IPS-15b (cell line): ENCODE results near the gene PCDHA3.
"Not testable (repeated sequence)": the region's sequence is repeated elsewhere in the genome, so short reads cannot be mapped to it uniquely, and the experiment has no call there.

Experiments
- H3K27me3 ChIP-seq: one replicate; pipeline ENCODE4 v1.6.1; 2013; ENCODE audit warnings: low read length; ENCODE audit not compliant: control insufficient read depth, insufficient read depth
- H3K36me3 ChIP-seq: one replicate; pipeline ENCODE4 v1.6.1; 2013; ENCODE audit warnings: low read length; ENCODE audit not compliant: control insufficient read depth, insufficient read depth
- H3K4me1 ChIP-seq: one replicate; pipeline ENCODE4 v1.6.1; 2013; ENCODE audit warnings: mild to moderate bottlenecking, low read length; ENCODE audit not compliant: control insufficient read depth, insufficient read depth
- H3K4me3 ChIP-seq: one replicate; pipeline ENCODE4 v1.5.1; 2013; ENCODE audit warnings: low read depth, low read length
- H3K9ac ChIP-seq: one replicate; pipeline ENCODE4 v1.6.1; 2013; ENCODE audit warnings: low read depth, mild to moderate bottlenecking, low read length
- H3K9me3 ChIP-seq: one replicate; pipeline ENCODE4 v1.6.1; 2013; ENCODE audit warnings: mild to moderate bottlenecking, low read length; ENCODE audit not compliant: control insufficient read depth, insufficient read depth

Gene PCDHA3

DNA sequence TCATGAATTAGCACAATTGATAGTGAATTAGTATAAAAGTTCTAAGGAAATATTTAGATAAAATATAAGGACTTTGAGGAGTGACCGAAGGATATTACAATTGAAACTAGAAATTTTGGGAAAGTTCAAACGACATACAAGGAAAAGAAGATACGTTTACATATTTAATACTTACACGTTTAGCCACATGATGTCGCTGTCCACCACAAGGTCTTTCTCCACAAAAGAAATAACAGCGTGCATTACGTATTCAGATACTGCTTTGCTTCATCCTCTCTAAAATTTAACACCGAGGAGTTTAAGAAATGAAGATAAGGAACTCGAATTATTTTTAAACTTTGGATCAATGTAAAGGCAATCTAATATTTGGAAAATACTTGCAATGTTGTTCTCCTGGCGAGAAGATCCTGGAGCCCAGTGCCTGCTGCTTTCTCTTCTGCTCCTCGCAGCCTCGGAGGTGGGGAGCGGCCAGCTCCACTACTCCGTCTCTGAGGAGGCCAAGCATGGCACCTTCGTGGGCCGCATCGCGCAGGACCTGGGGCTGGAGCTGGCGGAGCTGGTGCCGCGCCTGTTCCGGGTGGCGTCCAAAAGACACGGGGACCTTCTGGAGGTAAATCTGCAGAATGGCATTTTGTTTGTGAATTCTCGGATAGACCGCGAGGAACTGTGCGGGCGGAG lies at the start of gene PCDHA3:
Gene PCDHA3, plus strand, starts transcription at position 242 of the 678 bp plus-strand sequence.
- H3K4me1 ChIP-seq = no peaks in the 10 kb centered on the region
- no peaks in the 10 kb centered on the region for H3K9me3 ChIP-seq
- no peaks in the 10 kb centered on the region for H3K36me3 ChIP-seq
- no peak within 1 kb of the TSS for H3K4me3 ChIP-seq
- no peaks in the 10 kb centered on the region for H3K27me3 ChIP-seq
- no peak within 1 kb of the TSS for H3K9ac ChIP-seq

GRCh38 chr5:140753561-140753960 lies 47.3 kb upstream of the PCDHA3 start:
- no peak overlapping the region for H3K4me3 ChIP-seq
- H3K36me3 ChIP-seq = no peaks in the 10 kb centered on the region
- H3K4me1 ChIP-seq = no peaks in the 10 kb centered on the region
- H3K9ac ChIP-seq = no peak overlapping the region
- no peaks in the 10 kb centered on the region for H3K27me3 ChIP-seq
- peaks cover 8% of the 10 kb centered on the region for H3K9me3 ChIP-seq

DNA sequence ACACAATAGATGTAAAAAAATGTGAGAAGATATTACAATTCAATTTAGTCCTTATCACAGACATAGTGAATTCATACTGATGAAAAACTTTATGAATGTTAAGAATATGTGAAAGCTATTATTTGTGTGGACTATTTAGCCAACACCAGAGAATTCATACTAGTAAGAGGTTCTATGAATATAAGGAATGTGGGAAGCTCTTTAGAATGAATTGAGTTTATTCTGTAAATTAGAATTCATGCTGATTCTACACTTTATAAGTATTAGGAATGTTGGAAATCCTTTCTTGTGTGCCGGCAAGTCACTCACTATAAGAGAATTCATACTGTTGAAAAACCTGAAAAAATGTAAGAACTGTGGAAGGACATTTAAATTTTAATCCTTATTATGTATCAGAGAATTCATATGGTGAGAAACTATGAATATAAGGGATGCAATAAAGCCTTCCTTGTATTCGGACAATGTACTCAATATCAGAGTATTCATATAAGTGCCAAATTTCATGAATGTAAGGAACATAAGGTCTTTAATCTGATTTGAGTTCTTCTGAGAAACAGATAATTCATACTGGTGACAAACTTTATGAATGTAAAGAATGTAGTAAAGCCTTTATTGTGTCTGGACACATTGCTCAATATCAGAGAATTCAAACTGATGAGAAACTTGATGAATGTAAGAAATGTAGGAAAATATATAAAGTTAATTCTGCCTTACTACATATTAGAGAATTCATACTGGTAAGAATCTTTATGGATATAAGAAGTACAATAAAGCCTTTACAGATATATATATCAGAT lies 36.5 kb upstream of the PCDHA3 start:
- Histone ChIP-seq H3K9ac (no peak overlapping the region), H3K36me3 (no peaks in the 10 kb centered on the region), H3K27me3 (no peaks in the 10 kb centered on the region), H3K9me3 (peaks cover 16% of the 10 kb centered on the region), H3K4me3 (no peak overlapping the region), H3K4me1 (no peaks in the 10 kb centered on the region)

DNA sequence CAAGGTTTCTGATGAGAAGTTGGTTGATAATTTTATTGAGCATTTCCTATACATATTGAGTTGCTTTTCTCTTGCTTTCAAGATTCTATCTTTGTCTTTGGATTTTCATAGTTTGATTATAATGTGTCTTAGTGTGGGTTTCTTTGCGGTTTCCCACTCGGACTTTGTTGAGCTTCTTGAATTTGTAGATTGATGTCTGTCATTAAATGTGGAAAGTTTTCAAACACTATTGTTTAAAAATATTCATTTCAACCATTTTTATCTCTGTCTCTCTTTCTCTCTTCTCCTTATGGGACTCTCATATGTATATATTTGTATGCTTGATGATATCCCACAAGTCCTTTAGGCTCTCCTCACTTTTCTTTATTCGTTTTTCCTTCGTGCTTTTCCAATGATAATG lies 33.4 kb upstream of the PCDHA3 start:
- H3K36me3 ChIP-seq = no peaks in the 10 kb centered on the region
- no peak overlapping the region for H3K4me3 ChIP-seq
- H3K4me1 ChIP-seq = no peaks in the 10 kb centered on the region
- H3K27me3 ChIP-seq = no peaks in the 10 kb centered on the region
- H3K9ac ChIP-seq = no peak overlapping the region
- peaks cover 20% of the 10 kb centered on the region for H3K9me3 ChIP-seq

DNA sequence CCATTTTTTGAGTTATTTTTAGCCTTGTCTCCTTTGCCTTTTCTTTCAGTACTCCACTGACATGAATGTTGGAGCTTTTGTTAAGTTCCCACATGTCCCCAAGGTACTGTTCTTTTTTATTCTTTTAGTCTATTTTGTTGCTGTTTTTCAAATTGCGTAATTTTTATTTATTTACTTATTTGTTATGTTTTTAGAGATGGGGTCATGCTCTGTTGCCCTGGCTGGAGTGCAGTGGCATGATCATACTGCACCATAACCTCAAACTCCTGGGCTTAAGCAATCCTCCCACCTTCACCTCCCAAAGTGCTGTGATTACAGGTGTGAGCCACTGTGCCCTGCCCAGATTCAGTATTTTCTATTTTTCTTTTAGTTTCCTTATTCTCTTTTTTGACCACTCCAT lies 20.3 kb upstream of the PCDHA3 start:
- Histone ChIP-seq H3K36me3 (no peaks in the 10 kb centered on the region), H3K9me3 (peaks cover 6% of the 10 kb centered on the region), H3K27me3 (no peaks in the 10 kb centered on the region)

GRCh38 chr5:140785905-140786686 lies 14.8 kb upstream of the PCDHA3 start, which contains the start of gene PCDHA1:
TSS of gene PCDHA1 (plus strand) at chr5:140786140.
- no peak within 1 kb of the TSS for H3K9ac ChIP-seq
- no peak within 1 kb of the TSS for H3K4me3 ChIP-seq
- no peaks in the 10 kb centered on the region for H3K4me1 ChIP-seq
- H3K36me3 ChIP-seq = peaks cover 2% of the 10 kb centered on the region
- no peaks in the 10 kb centered on the region for H3K9me3 ChIP-seq
- H3K27me3 ChIP-seq = no peaks in the 10 kb centered on the region

More for the DNA sequence above, 20.3 kb upstream of the PCDHA3 start:
- Histone ChIP-seq H3K4me3 (no peak overlapping the region), H3K9ac (no peak overlapping the region), H3K4me1 (no peaks in the 10 kb centered on the region)

DNA sequence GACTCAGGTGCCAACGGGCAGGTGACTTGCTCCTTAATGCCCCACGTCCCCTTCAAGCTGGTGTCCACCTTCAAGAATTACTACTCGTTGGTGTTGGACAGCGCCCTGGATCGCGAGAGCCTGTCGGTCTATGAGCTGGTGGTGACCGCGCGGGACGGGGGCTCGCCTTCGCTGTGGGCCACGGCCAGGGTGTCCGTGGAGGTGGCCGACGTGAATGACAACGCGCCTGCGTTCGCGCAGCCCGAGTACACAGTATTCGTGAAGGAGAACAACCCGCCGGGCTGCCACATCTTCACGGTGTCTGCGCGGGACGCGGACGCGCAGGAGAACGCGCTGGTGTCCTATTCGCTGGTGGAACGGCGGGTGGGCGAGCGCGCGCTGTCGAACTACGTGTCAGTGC lies 13.4 kb upstream of the PCDHA3 start:
- H3K27me3 ChIP-seq, H3K9me3 ChIP-seq, H3K36me3 ChIP-seq, H3K4me3 ChIP-seq, H3K9ac ChIP-seq, H3K4me1 ChIP-seq: not testable (repeated sequence)

DNA sequence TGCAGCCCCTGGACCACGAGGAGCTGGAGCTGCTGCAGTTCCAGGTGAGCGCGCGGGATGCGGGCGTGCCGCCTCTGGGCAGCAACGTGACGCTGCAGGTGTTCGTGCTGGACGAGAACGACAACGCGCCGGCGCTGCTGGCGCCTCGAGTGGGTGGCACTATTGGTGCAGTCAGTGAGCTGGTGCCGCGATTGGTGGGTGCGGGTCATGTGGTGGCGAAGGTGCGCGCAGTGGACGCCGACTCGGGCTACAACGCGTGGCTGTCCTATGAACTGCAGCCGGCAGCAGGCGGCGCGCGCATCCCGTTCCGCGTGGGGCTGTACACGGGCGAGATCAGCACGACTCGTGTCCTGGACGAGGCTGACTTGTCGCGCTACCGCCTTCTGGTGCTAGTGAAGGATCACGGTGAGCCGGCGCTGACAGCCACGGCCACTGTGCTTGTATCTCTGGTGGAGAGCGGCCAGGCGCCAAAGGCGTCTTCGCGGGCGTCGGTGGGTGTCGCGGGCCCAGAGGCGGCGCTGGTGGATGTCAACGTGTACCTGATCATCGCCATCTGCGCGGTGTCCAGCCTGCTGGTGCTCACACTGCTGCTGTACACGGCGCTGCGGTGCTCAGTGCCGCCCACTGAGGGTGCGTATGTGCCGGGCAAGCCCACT lies 12.9 kb upstream of the PCDHA3 start:
- not testable (repeated sequence) for H3K36me3 ChIP-seq, H3K9ac ChIP-seq, H3K4me1 ChIP-seq, H3K27me3 ChIP-seq, H3K4me3 ChIP-seq, H3K9me3 ChIP-seq

DNA sequence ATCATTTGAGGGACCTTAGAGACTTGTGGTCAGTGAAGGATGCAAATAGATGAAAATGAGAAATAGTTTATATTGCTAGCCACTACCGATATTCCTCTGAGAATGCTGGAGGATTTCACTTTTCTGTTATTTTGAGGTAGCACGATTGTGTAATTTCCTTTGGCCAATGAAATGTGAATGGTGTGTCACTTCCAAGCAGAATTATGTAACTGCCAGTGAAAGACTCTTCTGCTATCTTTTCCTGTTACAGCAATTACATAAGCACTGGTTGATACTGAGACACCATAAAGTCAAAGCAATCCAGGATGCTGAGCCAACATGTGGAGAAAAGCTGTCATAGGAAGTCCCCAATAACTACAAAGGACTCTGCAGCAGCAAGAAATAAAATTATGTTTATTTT lies 9.8 kb upstream of the PCDHA3 start:
- H3K9me3 ChIP-seq = no peaks in the 10 kb centered on the region
- H3K9ac ChIP-seq = no peak overlapping the region
- H3K4me1 ChIP-seq = no peaks in the 10 kb centered on the region
- H3K4me3 ChIP-seq = no peak overlapping the region
- peaks cover 2% of the 10 kb centered on the region for H3K36me3 ChIP-seq
- no peaks in the 10 kb centered on the region for H3K27me3 ChIP-seq

DNA sequence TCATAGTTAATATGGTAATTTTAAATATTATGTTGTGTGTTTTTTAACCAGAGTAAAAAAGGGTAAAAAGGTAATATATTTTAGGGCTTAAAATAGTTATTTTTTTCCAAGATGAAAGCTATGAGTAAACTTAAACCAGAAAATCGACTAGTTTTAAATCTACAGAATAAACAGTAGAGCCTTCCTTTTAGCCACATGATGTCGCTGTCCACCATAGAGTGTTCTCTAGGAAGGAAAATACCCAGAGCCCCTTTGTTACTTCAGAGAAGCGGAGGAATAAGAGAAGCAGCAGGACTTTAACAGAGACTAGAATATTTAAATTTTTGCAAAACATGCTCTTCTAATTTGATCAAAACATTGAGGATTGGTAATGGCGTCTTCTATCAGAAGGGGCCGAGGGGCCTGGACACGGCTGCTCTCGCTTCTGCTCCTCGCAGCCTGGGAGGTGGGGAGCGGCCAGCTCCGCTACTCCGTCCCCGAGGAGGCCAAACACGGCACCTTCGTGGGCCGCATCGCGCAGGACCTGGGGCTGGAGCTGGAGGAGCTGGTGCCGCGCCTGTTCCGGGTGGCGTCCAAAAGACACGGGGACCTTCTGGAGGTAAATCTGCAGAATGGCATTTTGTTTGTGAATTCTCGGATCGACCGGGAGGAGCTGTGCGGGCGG lies 6.1 kb upstream of the PCDHA3 start, which contains the start of gene PCDHA2:
Gene PCDHA2, plus strand, starts transcription at position 258 of the 664 bp plus-strand sequence.
- Histone ChIP-seq H3K9me3 (no peaks in the 10 kb centered on the region), H3K27me3 (no peaks in the 10 kb centered on the region), H3K4me3 (peak within 1 kb of the TSS; percentile 60), H3K4me1 (no peaks in the 10 kb centered on the region), H3K36me3 (no peaks in the 10 kb centered on the region), H3K9ac (no peak within 1 kb of the TSS)

- no peaks in the 10 kb centered on the region for H3K9me3 ChIP-seq
- H3K9ac ChIP-seq = no peak overlapping the region
- peak overlapping the region; percentile 60 for H3K4me3 ChIP-seq
These were observed 5.6 kb upstream of the PCDHA3 start for GRCh38 chr5:140795259-140795641.

More at GRCh38 chr5:140795259-140795641, 5.6 kb upstream of the PCDHA3 start:
- no peaks in the 10 kb centered on the region for H3K27me3 ChIP-seq
- no peaks in the 10 kb centered on the region for H3K4me1 ChIP-seq
- H3K36me3 ChIP-seq = no peaks in the 10 kb centered on the region
